PC-9 (cell line): Measurements from ENCODE around the gene NMNAT3.

Experiments used
- CTCF ChIP-seq: fragments of 200-600 bp; sonication (generic); conservative IDR thresholded peaks from 2 replicates; pipeline ENCODE4 v1.6.1; 2017; ENCODE audit warnings: mixed run types, antibody characterized with exemption, mild to moderate bottlenecking, moderate library complexity
- EZH2 ChIP-seq: fragments of 200-600 bp; sonication (generic); IDR thresholded peaks from 2 replicates; pipeline ENCODE4 v1.8.0; 2017; ENCODE audit warnings: antibody characterized with exemption, low read depth

GRCh38 chr3:139532976-139533375 is 144.8 kb downstream of the NMNAT3 start:
- no peak for TF ChIP-seq CTCF
- no peak for TF ChIP-seq EZH2
